Heart left ventricle (tissue), 13 donors: ENCODE data around the gene IKZF1.

Experiments
- CTCF ChIP-seq, 12 donors: fragments of 200-600 bp; sonication (generic) in 4 of 12; IDR thresholded peaks; one replicate each; pipeline versions ENCODE4 v1.5.0 to v1.8.0; 2018 to 2022; ENCODE audit warnings: antibody characterized with exemption in 12 of 12, mild to moderate bottlenecking in 5 of 12
- POLR2A ChIP-seq, 2 donors: fragments of 450-650 bp; IDR thresholded peaks; one replicate each; pipeline ENCODE4 v1.6.1; 2017; ENCODE audit warnings: antibody characterized with exemption in 2 of 2, mild to moderate bottlenecking in 2 of 2, moderate library complexity in 2 of 2
- donor health status: ischemic (EF 13 %, LVEDD 7.1; RV severe dilation, severe dysfunction).
- donor health status: DM: no; HTN: yes; CAD: no.
- donor health status: DM: no; HTN: no; CAD: no.
- donor health status: ischemic (EF 25% LVEDD 6.9; RV normal size, moderate dysfunction).
- donor health status: ischemic (EF 25% LVEDD 5.7; RV mildly dilated, moderate dysfunction).
- donor health status: ischemic (EF 35%, LVEDD 5.7; RV mildly dilated, moderate dysfunction).
- donor health status: nonischemic (EF 11% LVEDD 7.7; RV severe dilation, severe dysfunction).
- donor health status: DM: yes; HTN: yes; CAD: no.
- donor health status: PGD.
- donor health status: ischemic (EF 29% LVEDD 5.4; RV normal size, mild dysfunction).
- donor health status: nonischemic (EF 23%, LVEDD 6.1; RV moderate dilation, normal function).

GRCh38 chr7:50352282-50352681 is 47.8 kb downstream of the IKZF1 start:
- TF ChIP-seq POLR2A (IDR thresholded peaks at IDR 0.05) = no peak
- TF ChIP-seq CTCF (IDR thresholded peaks at IDR 0.05) = no peak
